PC-9 (cell line): Measurements from ENCODE around the gene BBC3. TPM values are rescaled to one million over a fixed set of nuclear protein-coding genes. Genes with fewer than 3 reads are reported as not detected.
"Not testable (repeated sequence)": the region's sequence is repeated elsewhere in the genome, so short reads cannot be mapped to it uniquely, and the experiment has no call there.

Experiments used
- Bru-seq: library from RNA; stranded (reverse); fragments of 400-500 nt; gene quantifications from one replicate; lab custom pipeline; 2021; lab: Mats Ljungman, UMichigan
- BruChase-seq, 2 experiments: library from RNA; stranded (reverse); fragments of 400-500 nt; gene quantifications; one replicate each; lab custom pipeline; 2021; lab: Mats Ljungman, UMichigan
- BruUV-seq: library from RNA; stranded (reverse); fragments of 400-500 nt; replicated peaks from 2 replicates; lab custom pipeline; 2021; lab: Mats Ljungman, UMichigan
- CTCF ChIA-PET: fragments of 300-600 bp; sonication (Branson Sonifier 250); formaldehyde crosslinking; loops from one replicate; lab custom pipeline; 2022; ENCODE audit warnings: antibody characterized with exemption; lab: Charles Lee
- POLR2A ChIA-PET: fragments of 300-600 bp; sonication (Branson Sonifier 250); formaldehyde crosslinking; loops from one replicate; lab custom pipeline; 2022; ENCODE audit warnings: antibody characterized with exemption; ENCODE audit not compliant: unreplicated experiment; lab: Charles Lee
- DNase-seq, 2 experiments: peaks; one replicate each; pipeline versions ENCODE4 v3.0.0 to v3.0.0-alpha.2; 2015 to 2022; ENCODE audit warnings: mixed read lengths in 1 of 2
- H2AFZ ChIP-seq: fragments of 200-600 bp; sonication (generic); 2 replicates; pipeline ENCODE4 v1.8.1; 2017; ENCODE audit warnings: antibody characterized with exemption
- H3F3A ChIP-seq: fragments of 200-600 bp; sonication (generic); 2 replicates; pipeline ENCODE4 v1.8.1; 2017; ENCODE audit warnings: antibody characterized with exemption, mild to moderate bottlenecking, low read depth; ENCODE audit not compliant: insufficient read depth
- H3K27ac ChIP-seq: fragments of 200-600 bp; sonication (generic); 2 replicates; pipeline ENCODE4 v1.6.1; 2016; ENCODE audit warnings: mixed run types
- H3K27me3 ChIP-seq: fragments of 200-600 bp; sonication (generic); 2 replicates; pipeline ENCODE4 v1.6.1; 2016; ENCODE audit warnings: low read depth, mixed run types; ENCODE audit not compliant: insufficient read depth
- H3K36me3 ChIP-seq: fragments of 200-600 bp; sonication (generic); 2 replicates; pipeline ENCODE4 v1.6.1; 2016; ENCODE audit warnings: low read depth, mixed run types
- H3K4me1 ChIP-seq: fragments of 200-600 bp; sonication (generic); replicated peaks from 2 replicates; pipeline ENCODE4 v1.6.1; 2016; ENCODE audit warnings: mixed run types; ENCODE audit not compliant: insufficient read depth
- H3K4me2 ChIP-seq: fragments of 200-600 bp; sonication (generic); 2 replicates; pipeline ENCODE4 v1.6.1; 2017; ENCODE audit warnings: mixed run types
- H3K4me3 ChIP-seq: fragments of 200-600 bp; sonication (generic); 2 replicates; pipeline ENCODE4 v1.6.1; 2016; ENCODE audit warnings: mixed run types
- H3K79me2 ChIP-seq: fragments of 200-600 bp; sonication (generic); 2 replicates; pipeline ENCODE4 v1.6.1; 2017; ENCODE audit warnings: low read depth, mixed run types
- H3K9me2 ChIP-seq: fragments of 200-600 bp; sonication (generic); 2 replicates; pipeline ENCODE4 v1.8.1; 2017; ENCODE audit warnings: mild to moderate bottlenecking; ENCODE audit not compliant: insufficient read depth
- H3K9me3 ChIP-seq: fragments of 200-600 bp; sonication (generic); 2 replicates; pipeline ENCODE4 v1.8.1; 2016; ENCODE audit warnings: low read depth; ENCODE audit not compliant: insufficient read depth
- H4K20me1 ChIP-seq: fragments of 200-600 bp; sonication (generic); 2 replicates; pipeline ENCODE4 v1.8.1; 2017; ENCODE audit not compliant: insufficient read depth
- EZH2 ChIP-seq: fragments of 200-600 bp; sonication (generic); IDR thresholded peaks from 2 replicates; pipeline ENCODE4 v1.8.0; 2017; ENCODE audit warnings: antibody characterized with exemption, low read depth
- intact Hi-C: fragments of 100-400 bp; cut with micrococcal nuclease; formaldehyde crosslinking; loops from one replicate; pipeline ENCODE4 v1.10.0; 2022; ENCODE audit not compliant: unreplicated experiment
- long read RNA-seq: library from polyadenylated mRNA; stranded (forward); transcript quantifications from one replicate; pipeline ENCODE4 v2.0.0, GENCODE V29; 2022
- total RNA-seq: library from RNA; stranded (reverse); gene quantifications from 2 replicates; pipeline ENCODE4 v1.2.3, GENCODE V29; 2021
- TF ChIP-seq, protein P1 (sequence below): fragments of 200-600 bp; sonication (generic); conservative IDR thresholded peaks from 2 replicates; pipeline ENCODE4 v1.6.1; 2017; ENCODE audit warnings: mixed run types, antibody characterized with exemption, mild to moderate bottlenecking, moderate library complexity

The BBC3 gene, protein sequence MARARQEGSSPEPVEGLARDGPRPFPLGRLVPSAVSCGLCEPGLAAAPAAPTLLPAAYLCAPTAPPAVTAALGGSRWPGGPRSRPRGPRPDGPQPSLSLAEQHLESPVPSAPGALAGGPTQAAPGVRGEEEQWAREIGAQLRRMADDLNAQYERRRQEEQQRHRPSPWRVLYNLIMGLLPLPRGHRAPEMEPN
- 18.3 and 18.8 TPM in 2 replicates for total RNA-seq
- percentile 50 among the genes with signal in this experiment for Bru-seq, nascent RNA
- percentile 57 among the genes with signal in this experiment for BruChase-seq, experiment 1, labeled RNA remaining after a 2-hour chase
- percentile 48 among the genes with signal in this experiment for BruChase-seq, experiment 2, labeled RNA remaining after a 6-hour chase
- long read RNA-seq, partial matches to known transcripts, result 0 of 2 reads
- long read RNA-seq, other reads (novel, unspliced or antisense), result 1 of 2 reads

DNA sequence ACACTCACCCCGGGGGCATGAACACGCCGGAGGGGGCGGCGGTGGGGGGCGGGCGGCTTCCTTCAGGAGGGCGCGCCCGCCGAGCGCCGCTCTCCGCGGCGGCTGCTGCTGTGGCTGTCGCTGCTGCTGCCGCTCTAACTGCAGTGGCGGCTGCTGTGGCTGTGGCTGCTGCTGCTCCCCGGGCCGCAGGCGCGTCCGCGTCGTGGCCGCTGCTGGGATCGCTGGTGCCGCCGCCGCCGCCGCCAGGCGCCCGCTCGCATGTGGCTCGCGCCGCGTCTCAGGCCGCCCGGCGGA is at the start of gene BBC3:
BBC3 (minus strand) TSS at position 279 of the 294 bp plus-strand sequence. CDS start 2,768 bp downstream, outside the sequence.
- TF ChIP-seq EZH2, result no peak
- TF ChIP-seq, protein P1, sequence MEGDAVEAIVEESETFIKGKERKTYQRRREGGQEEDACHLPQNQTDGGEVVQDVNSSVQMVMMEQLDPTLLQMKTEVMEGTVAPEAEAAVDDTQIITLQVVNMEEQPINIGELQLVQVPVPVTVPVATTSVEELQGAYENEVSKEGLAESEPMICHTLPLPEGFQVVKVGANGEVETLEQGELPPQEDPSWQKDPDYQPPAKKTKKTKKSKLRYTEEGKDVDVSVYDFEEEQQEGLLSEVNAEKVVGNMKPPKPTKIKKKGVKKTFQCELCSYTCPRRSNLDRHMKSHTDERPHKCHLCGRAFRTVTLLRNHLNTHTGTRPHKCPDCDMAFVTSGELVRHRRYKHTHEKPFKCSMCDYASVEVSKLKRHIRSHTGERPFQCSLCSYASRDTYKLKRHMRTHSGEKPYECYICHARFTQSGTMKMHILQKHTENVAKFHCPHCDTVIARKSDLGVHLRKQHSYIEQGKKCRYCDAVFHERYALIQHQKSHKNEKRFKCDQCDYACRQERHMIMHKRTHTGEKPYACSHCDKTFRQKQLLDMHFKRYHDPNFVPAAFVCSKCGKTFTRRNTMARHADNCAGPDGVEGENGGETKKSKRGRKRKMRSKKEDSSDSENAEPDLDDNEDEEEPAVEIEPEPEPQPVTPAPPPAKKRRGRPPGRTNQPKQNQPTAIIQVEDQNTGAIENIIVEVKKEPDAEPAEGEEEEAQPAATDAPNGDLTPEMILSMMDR, result no peak
- peak within 1 kb of the TSS; percentile 87 for H2AFZ ChIP-seq
- CTCF ChIA-PET, result no interaction called here

DNA sequence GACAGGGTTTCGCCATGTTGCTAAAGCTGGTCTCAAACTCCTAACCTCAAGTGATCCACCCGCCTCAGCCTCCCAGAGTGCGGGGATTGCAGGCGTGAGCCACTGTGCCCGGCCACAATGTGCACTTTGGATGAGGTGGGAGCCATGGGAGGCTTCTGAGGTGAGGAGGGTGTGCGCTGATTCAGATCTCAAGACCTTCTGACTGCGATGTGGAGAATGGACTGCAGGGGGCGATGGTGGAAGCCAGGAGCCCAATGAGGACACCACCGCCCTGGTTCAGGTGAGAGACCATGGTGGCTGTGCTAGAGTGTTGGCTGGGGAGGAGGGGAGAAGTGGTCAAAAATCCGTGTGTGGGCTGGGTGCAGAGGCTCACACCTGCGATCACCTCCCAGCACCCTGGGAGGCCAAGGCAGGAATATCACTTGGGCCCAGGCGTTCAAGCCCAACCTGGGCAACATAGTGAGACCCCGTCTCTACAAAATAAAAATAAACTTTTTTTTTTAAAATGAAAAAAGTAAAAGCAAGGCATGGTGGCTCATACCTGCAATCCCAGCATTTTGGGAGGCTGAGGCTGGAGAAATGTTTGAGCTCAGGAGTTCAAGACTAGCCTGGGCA is 49.3 kb upstream of the BBC3 start:
- intact Hi-C loops, result loop anchor here (10.0 kb wide), 1 partner anchor 425 kb away; no protein-coding TSS in a partner anchor
- Histone ChIP-seq H3K9me3 (no peaks in the 10 kb centered on the region), H3K4me1 (peaks cover 24% of the 10 kb centered on the region), H3K36me3 (no peaks in the 10 kb centered on the region), H3K9me2 (no peaks in the 10 kb centered on the region), H3K4me3 (no peak overlapping the region), H3K27me3 (no peaks in the 10 kb centered on the region), H3K4me2 (peak overlapping the region; percentile 51; the same call in 1 of the 2 replicates), H3K27ac (peak overlapping the region; percentile 62), H3K79me2 (no peaks in the 10 kb centered on the region), H2AFZ (no peak overlapping the region), H3F3A (peaks cover 55% of the 10 kb centered on the region), H4K20me1 (no peaks in the 10 kb centered on the region)
- BruUV-seq, result no TSS peak
- TF ChIP-seq EZH2, result no peak
- TF ChIP-seq, protein P1, result peak; percentile 65
- POLR2A ChIA-PET, result no interaction called here
- peak in 1 of 2 experiments; percentile 31 for DNase-seq
- CTCF ChIA-PET, result no interaction called here

More for the DNA sequence above, at the start of gene BBC3:
- 0 out of 2 replicates have a peak within 1 kb of the TSS, but pooled peaks have one; percentile 68 for H3K27ac ChIP-seq
- peaks cover 57% of the 10 kb centered on the region for H3F3A ChIP-seq
- no peaks in the 10 kb centered on the region for H3K27me3 ChIP-seq
- intact Hi-C loops, result no loop called here
- peaks cover 18% of the 10 kb centered on the region for H3K79me2 ChIP-seq
- H3K4me1 ChIP-seq, result peaks cover 52% of the 10 kb centered on the region
- peaks cover 18% of the 10 kb centered on the region for H4K20me1 ChIP-seq
- POLR2A ChIA-PET, result no interaction called here
- H3K9me2 ChIP-seq, result no peaks in the 10 kb centered on the region
- peak within 1 kb of the TSS; percentile 99 for H3K4me3 ChIP-seq
- peak within 1 kb of the TSS; percentile 93 for H3K4me2 ChIP-seq
- no peak for DNase-seq
- H3K36me3 ChIP-seq, result no peaks in the 10 kb centered on the region
- H3K9me3 ChIP-seq, result no peaks in the 10 kb centered on the region
- no TSS peak for BruUV-seq

DNA sequence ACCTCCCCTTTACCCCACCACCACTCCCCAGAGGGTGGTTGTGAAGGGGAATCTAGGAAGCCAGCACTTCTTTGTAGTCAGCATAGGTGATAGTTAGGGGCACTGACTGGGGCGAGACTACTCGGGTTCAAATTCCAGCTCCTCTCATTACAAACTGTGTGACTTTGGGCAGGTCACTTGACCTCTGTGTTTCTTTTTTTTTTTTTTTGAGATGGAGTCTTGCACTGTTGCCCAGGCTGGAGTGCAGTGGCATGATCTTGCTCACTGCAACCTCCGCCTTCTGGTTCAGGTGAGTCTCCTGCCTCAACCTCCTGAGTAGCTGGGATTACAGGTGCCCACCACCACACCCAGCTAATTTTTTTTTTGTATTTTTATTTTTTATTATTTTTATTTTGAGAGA is 45.5 kb upstream of the BBC3 start:
- DNase-seq, H4K20me1 ChIP-seq, H3K9me3 ChIP-seq, BruUV-seq, H3K4me2 ChIP-seq, H3K27ac ChIP-seq, H3K79me2 ChIP-seq, H2AFZ ChIP-seq, H3K9me2 ChIP-seq, H3K4me3 ChIP-seq, H3K27me3 ChIP-seq, H3K36me3 ChIP-seq: not testable (repeated sequence)
- ChIA-PET CTCF (interaction anchor here (0.6 to 1.2 kb wide), 2 partner anchors 9 to 160 kb away, joined by 3 read pairs; no protein-coding TSS in a partner anchor), POLR2A (interaction anchor here (0.7 to 0.9 kb wide), 2 partner anchors 73 to 447 kb away, joined by 6 to 11 read pairs; partner anchors contain the start of gene DHX34)
- Histone ChIP-seq H3K4me1 (peaks cover 28% of the 10 kb centered on the region), H3F3A (peaks cover 61% of the 10 kb centered on the region)
- intact Hi-C loops, result loop anchor here (10.0 kb wide), 1 partner anchor 328 kb away; the partner anchor contains the start of gene BICRA
